UCSD-AML1 (cell line): ENCODE data around the gene OR7A17.

ENCODE experiments used
- DNase-seq: peaks from one replicate; lab custom pipeline; 2025; ENCODE audit not compliant: unreplicated experiment; lab: John Stamatoyannopoulos, UW

The OR7A17 gene

DNA sequence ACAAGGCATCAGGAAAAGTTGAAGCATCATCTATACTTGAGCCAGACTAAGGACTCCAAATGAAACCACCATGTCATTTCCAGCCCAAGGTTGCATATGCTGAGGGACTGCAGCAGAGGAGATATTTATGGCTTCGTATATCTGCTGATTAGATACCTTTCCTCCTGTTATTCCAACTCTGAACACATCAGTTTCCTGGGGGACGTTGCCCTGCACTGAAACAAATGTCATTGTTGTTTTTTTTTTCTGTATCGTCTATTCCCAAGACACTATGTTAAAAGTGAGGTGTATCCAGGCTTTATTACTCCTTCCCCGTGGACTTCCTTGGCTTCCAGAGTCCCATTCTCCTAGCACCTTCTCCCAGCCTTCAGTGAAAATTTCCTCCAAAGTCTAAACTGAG, at the start of gene OR7A17:
TSS of gene OR7A17 (minus strand) at position 101 of the 400 bp plus-strand sequence. CDS start 4,777 bp downstream, outside the sequence.
- DNase-seq = no peak

DNA sequence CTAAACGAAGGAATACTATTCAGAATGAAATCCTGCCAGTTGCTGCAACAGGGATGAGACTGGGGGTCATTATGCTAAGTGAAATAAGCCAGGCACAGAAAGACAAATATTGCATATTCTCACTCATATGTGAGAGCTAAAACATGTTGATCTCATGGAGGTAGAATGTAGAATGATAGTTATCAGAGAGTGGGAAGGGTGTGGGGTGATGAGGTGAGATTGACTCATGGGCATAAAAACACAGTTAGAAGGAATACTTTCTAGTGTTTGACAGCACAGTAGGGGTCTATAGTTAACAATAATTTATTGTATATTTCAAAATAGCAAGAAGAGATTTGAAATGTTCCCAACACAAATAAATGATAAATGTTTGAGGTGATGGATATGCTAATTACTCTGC, 47.6 kb upstream of the OR7A17 start:
- no peak for DNase-seq

DNA sequence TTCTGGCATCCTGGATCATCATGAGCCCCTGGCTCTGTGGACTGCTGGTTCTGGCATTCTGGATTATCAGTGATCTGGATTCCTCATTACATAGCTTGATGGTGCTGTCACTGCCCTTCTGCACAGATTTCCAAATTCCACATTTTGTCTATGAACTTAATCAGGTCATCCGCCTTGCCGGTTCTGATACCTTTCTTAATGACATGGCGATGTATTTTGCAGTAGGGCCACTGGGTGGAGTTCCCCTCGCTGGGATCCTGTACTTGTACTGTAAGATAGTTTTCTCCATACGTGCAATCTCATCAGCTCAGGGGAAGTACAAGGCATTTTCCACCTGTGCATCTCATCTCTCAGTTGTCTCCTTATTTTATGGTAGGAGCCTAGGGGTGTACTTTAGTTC, 30.9 kb upstream of the OR7A17 start:
- DNase-seq = no peak

DNA sequence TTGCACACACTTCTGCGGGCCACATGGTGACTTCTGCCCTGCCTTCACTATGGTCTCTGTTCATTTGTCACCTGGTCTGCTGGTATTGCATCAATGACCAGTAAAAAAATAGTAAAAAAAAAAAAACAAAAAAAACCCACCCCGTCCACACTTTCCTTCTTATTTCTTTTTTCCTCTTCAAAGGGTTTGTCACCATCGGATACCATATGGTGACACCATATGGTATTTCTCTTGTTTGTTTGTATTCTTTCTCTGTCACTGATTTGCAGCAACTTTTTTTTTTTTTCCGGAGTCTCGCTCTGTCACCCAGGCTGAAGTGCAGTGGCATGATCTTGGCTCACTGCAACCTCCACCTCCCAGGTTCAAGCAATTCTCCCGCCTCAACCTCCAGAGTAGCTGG, 29.2 kb upstream of the OR7A17 start:
- no peak for DNase-seq

DNA sequence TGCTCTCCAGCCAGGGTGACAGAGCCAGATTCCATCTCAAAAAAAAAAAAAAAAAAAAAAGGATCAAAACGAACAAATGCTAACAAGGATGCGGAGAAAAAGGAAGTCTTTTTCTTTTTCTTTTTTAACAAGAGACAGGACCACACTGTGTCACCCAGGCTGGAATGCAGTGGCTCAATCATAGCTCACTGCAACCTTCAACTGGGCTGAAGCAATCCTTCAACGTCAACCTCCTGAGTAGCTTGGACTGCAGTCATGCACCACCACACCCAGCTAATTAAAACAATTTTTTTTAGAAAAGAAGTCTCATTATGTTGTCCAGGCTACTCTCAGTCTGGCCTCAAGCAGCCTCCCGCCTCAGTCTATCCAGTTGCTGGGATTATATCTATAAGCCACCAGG, 20.8 kb upstream of the OR7A17 start:
- no peak for DNase-seq

DNA sequence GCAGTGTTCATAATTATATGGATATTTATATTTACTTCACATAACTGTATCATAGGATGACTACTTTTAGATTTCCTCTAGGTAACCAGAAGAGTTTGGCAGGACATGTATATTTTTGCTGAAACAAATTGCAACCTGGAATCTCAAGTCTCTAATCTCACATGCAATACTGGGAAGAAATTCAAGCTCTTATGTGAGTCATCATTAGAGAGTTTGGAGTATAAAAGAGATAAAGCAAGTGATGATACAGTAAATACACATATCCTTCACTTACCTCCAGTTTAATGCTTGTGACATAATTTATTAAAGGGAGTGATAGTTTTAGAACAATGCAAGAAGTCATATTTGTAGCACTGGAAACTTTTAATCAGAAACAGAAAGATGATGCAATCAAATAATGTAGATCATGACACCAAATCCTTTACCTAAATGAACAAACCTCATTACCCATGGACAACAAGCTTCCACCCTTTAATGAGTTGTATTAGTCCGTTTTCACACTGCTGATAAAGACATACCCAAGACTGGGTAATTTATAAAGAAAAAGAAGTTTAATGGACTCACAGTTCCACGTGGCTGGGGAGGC, 15.8 kb upstream of the OR7A17 start:
- no peak for DNase-seq

DNA sequence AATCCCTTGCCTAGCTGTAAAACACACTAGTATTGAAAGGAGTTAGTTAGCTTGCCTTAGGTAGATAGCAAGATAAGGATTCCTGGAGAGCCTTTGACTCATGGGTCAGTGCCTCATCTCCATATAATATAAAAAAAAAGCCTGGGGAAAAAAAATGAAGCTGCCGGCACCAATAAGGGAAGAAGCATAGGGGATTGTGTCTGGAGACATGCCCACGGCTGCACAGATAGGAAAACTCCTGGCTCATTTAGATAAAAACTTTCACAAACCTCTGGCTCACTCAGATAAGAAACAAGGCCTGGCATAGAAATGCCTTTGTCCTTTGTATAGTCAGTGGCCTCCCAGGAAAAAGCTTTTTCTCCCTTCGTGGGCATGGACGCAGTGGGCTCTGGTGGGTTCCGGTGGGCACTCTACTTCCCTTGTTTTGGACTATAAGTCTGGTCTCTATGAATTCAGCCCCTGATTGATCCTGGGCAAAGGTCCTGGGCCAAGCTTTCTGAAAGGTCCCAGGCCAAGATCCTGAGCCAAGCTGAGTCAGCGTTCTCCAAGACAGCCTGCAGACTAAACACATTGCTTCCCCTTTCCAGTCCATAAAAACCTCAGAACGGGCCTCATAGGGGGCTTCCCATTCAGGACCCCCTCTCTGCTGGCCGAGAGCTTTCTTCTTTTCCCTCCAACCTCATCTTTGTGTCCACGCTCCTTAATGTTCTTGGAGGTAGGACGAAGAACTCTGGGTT, 4.9 kb upstream of the OR7A17 start:
- DNase-seq = peak; percentile 57

DNA sequence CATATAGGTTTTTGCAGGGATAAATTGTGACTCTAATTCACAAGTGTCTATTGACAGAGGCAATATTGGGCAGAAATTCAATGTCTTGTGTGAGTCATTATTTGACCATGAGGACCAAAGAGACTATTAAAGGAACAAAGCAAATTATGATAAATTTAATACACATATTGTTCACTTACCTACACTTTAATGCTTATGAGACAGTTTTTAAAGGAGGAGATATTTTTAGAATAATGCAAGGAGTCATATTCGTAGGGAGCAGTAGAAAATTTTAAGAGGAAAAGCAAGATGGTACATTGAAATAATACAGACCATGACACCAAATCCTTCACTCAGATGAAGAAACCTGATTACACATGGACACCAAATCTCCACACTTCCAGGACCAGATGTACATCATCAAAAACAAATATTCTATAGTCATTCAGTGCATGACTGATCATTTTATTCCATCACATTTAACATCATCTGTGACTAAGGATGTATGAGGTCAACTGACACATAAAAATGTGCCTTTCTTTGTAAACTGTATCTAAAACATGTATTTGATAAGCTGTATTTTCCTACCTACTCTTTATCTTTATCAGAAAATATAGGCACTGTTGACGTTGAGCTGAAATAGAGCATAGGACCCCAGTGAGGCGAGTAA, 4.2 kb upstream of the OR7A17 start:
- no peak for DNase-seq

DNA sequence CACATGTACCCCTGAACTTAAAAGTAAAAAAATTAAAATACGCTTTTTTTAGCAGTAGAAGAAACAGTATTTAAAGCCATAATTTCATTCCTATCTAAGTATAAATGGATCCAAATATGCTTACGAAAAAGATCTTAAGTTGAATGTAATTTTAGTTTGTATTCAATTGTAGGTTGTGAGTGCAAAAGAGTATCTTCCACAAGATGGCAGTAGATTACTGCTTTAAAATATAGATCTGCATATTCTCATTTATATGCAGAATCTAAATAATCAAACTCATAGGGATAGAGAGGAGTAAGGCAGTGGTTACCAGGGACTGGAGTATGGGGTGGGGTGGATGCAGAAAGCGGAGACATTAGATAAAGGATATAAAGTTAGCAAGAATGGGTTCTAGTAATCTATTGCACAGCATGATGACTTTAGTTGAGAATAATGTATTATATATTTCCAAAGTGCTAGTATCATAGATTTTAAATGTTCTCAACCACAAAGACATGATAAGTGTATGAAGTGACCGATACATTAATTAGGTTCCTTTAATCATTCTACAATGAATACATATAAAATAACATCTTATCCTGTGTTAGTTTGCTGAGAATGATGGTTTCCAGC, 14.2 kb downstream of the OR7A17 start:
- no peak for DNase-seq

DNA sequence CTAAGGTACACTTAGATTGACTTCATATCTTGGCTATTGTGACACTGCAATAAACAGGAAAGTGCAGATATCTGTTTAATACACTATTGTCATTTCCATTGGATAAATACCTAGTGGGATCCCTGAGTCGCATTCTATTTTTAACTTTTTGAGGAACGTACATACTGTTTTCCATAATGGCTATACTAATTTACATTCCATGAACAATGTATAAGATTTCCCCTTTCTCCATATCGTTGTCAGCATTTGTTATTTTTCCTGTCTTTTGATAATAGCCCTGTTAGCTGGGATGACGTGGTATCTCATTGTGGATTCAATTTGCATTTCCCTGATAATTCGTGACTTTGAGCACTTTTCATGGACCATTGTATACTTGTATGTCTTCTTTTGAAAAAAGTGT, 17.4 kb downstream of the OR7A17 start:
- no peak for DNase-seq

DNA sequence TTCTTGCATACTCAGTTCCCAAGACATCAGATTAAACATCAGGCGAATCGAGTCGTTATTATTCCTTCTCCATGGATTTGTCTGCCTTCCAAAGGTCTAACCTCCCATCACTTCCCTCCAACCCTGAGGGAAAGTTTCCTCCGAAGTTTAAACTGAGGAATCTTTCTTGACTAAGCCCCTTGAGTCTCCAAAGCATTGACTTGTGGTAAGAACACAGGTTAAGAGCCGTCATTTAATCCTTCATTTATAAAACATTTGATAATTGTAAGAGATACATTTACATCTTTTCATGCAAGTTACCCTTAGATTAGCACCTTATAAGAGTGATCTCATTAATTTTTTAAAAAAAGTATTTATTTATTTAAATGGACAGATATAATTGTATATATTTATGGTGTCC, 37.1 kb downstream of the OR7A17 start, which contains the start of gene OR7A10:
TSS of gene OR7A10 (minus strand) at position 101 of the 400 bp plus-strand sequence. CDS start 7,045 bp downstream, outside the sequence.
- DNase-seq = no peak

DNA sequence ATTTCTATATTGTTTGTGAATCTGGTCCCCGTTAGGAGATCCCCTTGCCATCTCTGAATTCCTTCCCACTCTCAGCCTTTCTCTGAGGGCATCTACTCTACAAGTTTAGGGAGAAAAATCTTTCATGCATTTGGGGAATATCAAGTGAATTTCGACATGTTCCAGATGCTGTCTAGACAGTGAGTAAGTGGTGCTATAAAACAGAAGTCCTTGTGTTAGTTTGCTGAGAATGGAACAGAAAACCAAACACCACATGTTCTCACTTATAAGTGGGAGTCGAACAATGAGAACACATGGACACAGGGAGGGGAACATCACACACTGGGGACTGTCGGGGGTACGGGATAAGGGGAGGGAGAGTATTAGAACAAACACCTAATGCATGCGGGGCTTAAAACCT, 42.4 kb downstream of the OR7A17 start:
- no peak for DNase-seq

DNA sequence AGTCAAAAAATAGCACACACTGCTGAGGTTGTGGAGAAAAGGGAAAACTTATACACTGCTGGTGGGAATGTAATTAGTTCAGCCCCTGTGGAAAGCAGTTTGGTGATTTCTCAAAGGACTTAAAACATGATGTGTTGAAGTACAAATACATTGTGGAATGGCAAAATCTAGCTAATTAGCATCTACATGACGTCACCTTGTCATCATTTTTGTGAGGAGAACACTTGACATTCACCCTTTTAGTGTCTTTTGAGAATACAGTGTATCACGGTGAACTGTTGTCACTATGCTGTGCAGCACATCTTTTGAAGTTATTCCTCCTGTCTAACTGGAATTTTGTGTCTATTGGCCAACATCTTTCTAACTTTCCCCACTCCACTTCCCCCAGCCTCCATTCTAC, 42.8 kb downstream of the OR7A17 start:
- no peak for DNase-seq

DNA sequence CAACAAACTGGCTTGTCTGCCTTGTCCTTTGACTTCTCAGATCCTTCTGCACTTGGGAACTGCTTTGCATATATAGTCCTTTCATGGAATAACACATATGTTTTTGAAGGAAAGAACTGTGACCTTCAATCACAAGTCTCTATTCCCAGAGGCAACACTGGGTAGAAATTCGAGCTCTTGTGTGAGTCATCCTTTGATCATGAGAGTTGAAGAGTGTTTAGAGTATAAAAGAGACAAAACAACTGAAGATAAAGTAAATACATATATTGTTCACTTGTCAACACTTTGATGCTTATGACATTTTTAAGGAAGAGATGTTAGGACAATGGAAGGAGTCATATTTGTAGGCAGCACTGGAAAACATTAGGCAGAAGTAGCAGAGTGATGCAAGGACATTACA, 45.7 kb downstream of the OR7A17 start:
- no peak for DNase-seq

DNA sequence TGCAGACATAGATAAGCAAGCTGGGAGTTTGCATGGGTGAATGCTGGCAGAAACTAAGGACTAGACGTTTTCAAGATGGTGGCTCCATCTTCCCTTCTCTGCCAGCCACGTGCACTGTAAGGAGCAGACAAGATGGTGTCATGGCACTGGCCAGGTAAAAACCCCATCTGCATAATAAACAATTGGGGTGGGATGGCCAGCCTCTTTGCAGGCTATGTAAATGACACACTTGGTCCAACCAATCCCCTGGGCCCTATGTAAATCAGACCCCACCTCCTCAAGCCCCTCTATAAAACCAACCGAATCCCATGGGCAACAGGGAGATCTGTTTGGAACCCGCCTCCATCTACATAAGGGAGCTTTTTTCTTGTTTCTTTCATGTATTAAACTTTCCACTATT, 48.5 kb downstream of the OR7A17 start:
- no peak for DNase-seq

DNA sequence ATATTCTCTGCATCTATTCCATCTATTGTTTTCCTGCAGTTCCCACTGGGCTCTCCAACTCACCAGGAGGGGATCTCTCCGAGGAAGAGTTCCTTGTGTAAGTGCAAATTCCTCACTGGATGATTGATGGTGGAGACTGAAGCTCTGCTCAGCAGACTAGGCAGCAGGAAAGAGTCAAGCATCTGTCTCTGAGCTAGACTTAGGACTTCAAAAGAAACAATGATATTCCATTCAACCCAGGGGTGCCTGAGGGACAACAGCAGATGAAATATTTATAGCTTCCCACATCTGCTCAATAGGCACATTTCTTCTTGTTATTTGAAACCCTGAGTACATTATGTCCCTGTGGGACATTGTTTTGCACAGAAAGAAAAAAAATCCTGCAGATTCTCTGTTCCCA, 50.9 kb downstream of the OR7A17 start, which contains the start of the genes OR7A5 and OR7C1:
TSS of gene OR7A5 (minus strand) at position 175 of the 400 bp plus-strand sequence. CDS start 6,944 bp downstream, outside the sequence.
TSS of gene OR7C1 (minus strand) at position 175 of the 400 bp plus-strand sequence. CDS start 35,049 bp downstream, outside the sequence.
- DNase-seq = no peak

DNA sequence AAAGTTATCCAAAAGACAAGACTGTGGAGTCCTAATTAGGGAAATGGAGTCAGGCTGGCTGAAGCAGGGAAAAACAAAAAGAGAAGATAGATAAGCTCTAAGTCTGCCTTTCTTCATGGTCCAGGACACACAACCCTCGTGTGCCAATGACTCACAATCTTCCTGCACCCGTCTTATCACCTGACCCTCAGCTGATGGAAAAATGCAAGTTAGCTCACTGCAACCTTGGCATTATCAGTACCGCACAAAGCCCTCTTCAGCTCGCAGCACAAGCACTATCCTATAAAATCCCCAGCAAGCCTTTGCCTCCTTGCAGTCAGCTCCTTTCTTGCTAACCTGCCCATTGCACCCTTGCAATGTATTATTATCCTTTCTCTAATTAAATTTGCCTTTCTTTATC, 55.2 kb downstream of the OR7A17 start:
- DNase-seq = no peak
